Uterus (tissue), 2 donors: ENCODE data around the gene GAPDHS.

Experiments used
- POLR2A ChIP-seq, 2 donors: fragments of 450-650 bp; IDR thresholded peaks; one replicate each; pipeline ENCODE4 v1.6.1; 2016; ENCODE audit warnings: antibody characterized with exemption in 2 of 2, mild to moderate bottlenecking in 1 of 2, moderate library complexity in 1 of 2
- TF ChIP-seq, protein P1 (sequence below), 4 experiments: fragments of 200-600 bp in 2 of 4; fragments of 450-650 bp in 2 of 4; sonication (generic) in 2 of 4; IDR thresholded peaks; one replicate each; pipeline ENCODE4 v1.5.1; 2016 to 2019; ENCODE audit warnings: antibody characterized with exemption in 4 of 4, mild to moderate bottlenecking in 2 of 4, moderate library complexity in 1 of 4

DNA sequence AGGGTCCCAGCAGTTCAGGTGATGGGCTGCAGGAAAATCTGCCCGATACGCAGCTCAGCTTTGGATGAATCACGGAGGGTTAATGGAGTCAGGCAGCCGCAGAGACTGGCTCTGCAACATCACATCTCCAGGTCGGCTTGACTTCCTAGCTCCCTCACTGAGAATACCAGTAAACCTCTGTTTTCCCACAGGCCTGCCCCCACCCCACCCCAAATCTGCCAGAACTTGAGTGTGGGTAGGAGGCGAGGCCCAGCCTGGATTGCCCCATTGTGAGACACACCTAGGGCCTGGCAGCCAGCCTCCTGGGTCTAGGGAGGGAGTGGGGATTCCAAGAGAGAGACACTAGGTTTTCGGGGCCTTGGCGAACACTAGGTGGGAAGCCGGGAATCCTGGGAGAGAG lies 39.3 kb upstream of the GAPDHS start:
- TF ChIP-seq POLR2A (IDR thresholded peaks at IDR 0.05), result no peak
- TF ChIP-seq, protein P1, sequence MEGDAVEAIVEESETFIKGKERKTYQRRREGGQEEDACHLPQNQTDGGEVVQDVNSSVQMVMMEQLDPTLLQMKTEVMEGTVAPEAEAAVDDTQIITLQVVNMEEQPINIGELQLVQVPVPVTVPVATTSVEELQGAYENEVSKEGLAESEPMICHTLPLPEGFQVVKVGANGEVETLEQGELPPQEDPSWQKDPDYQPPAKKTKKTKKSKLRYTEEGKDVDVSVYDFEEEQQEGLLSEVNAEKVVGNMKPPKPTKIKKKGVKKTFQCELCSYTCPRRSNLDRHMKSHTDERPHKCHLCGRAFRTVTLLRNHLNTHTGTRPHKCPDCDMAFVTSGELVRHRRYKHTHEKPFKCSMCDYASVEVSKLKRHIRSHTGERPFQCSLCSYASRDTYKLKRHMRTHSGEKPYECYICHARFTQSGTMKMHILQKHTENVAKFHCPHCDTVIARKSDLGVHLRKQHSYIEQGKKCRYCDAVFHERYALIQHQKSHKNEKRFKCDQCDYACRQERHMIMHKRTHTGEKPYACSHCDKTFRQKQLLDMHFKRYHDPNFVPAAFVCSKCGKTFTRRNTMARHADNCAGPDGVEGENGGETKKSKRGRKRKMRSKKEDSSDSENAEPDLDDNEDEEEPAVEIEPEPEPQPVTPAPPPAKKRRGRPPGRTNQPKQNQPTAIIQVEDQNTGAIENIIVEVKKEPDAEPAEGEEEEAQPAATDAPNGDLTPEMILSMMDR (IDR thresholded peaks at IDR 0.05), result no peak
